Trophoblast cell (in vitro differentiated cells and primary cell): Measurements from ENCODE around the gene ALK.

ENCODE experiments used
- DNase-seq, 2 donors: peaks; one replicate each; pipeline ENCODE4 v3.0.0-alpha.2; 2016
- H2AFZ ChIP-seq: 2 replicates; pipeline ENCODE4 v1.6.1; 2013; ENCODE audit warnings: low read length, moderate library complexity, mild to moderate bottlenecking; ENCODE audit not compliant: insufficient read depth, poor library complexity
- H2AK5ac ChIP-seq: 2 replicates; pipeline ENCODE4 v1.6.1; 2013; ENCODE audit warnings: mild to moderate bottlenecking, low read length
- H2BK120ac ChIP-seq: 2 replicates; pipeline ENCODE4 v1.6.1; 2013; ENCODE audit warnings: low read length, mild to moderate bottlenecking, moderate library complexity; ENCODE audit not compliant: insufficient read depth, poor library complexity
- H2BK12ac ChIP-seq: 2 replicates; pipeline ENCODE4 v1.6.1; 2013; ENCODE audit warnings: mild to moderate bottlenecking, low read length, moderate library complexity
- H2BK5ac ChIP-seq: 2 replicates; pipeline ENCODE4 v1.6.1; 2013; ENCODE audit warnings: low read length, low read depth, moderate library complexity, mild to moderate bottlenecking; ENCODE audit not compliant: poor library complexity
- H3K14ac ChIP-seq: 2 replicates; pipeline ENCODE4 v1.6.1; 2013; ENCODE audit warnings: mild to moderate bottlenecking, low read length
- H3K18ac ChIP-seq: 2 replicates; pipeline ENCODE4 v1.6.1; 2013; ENCODE audit warnings: mild to moderate bottlenecking, low read length
- H3K23ac ChIP-seq: 2 replicates; pipeline ENCODE4 v1.6.1; 2013; ENCODE audit warnings: low read length
- H3K27ac ChIP-seq: 2 replicates; pipeline ENCODE4 v1.5.1; 2013; ENCODE audit warnings: low read depth, mild to moderate bottlenecking, inconsistent platforms, low read length, moderate library complexity
- H3K27me3 ChIP-seq: 2 replicates; pipeline ENCODE4 v1.6.1; 2013; ENCODE audit warnings: inconsistent platforms, mild to moderate bottlenecking, low read length, moderate library complexity; ENCODE audit not compliant: insufficient read depth
- H3K36me3 ChIP-seq, 2 experiments: 1 replicate in 1 of 2; 2 replicates in 1 of 2; pipeline ENCODE4 v1.6.1; 2013; ENCODE audit warnings: low read length in 2 of 2, mild to moderate bottlenecking in 2 of 2, moderate library complexity in 1 of 2; ENCODE audit not compliant: insufficient read depth in 2 of 2, control insufficient read depth in 1 of 2
- H3K4ac ChIP-seq: 2 replicates; pipeline ENCODE4 v1.6.1; 2013; ENCODE audit warnings: low read depth, mild to moderate bottlenecking, low read length, moderate library complexity
- H3K4me1 ChIP-seq, 2 experiments: 1 replicate in 1 of 2; 2 replicates in 1 of 2; pipeline ENCODE4 v1.6.1; 2013; ENCODE audit warnings: low read length in 2 of 2, mild to moderate bottlenecking in 2 of 2, moderate library complexity in 1 of 2; ENCODE audit not compliant: insufficient read depth in 2 of 2, control insufficient read depth in 1 of 2
- H3K4me2 ChIP-seq: 2 replicates; pipeline ENCODE4 v1.6.1; 2013; ENCODE audit warnings: inconsistent platforms, mild to moderate bottlenecking, low read length, moderate library complexity
- H3K4me3 ChIP-seq: 2 replicates; pipeline ENCODE4 v1.5.1; 2013; ENCODE audit warnings: mild to moderate bottlenecking, low read depth, low read length, inconsistent platforms
- H3K79me1 ChIP-seq: one replicate; pipeline ENCODE4 v1.6.1; 2013; ENCODE audit warnings: low read length
- H3K79me2 ChIP-seq: 2 replicates; pipeline ENCODE4 v1.6.1; 2013; ENCODE audit warnings: low read length, mild to moderate bottlenecking; ENCODE audit not compliant: control insufficient read depth, insufficient read depth, poor library complexity
- H3K9ac ChIP-seq: 2 replicates; pipeline ENCODE4 v1.6.1; 2013; ENCODE audit warnings: mild to moderate bottlenecking, low read length
- H3K9me3 ChIP-seq: 2 replicates; pipeline ENCODE4 v1.6.1; 2013; ENCODE audit warnings: low read depth, mild to moderate bottlenecking, control low read depth, inconsistent platforms, low read length; ENCODE audit not compliant: insufficient read depth
- H4K12ac ChIP-seq: 2 replicates; pipeline ENCODE4 v1.6.1; 2013; ENCODE audit warnings: low read depth, mild to moderate bottlenecking, low read length, moderate library complexity
- H4K8ac ChIP-seq: 2 replicates; pipeline ENCODE4 v1.6.1; 2013; ENCODE audit warnings: low read depth, mild to moderate bottlenecking, low read length, moderate library complexity
- H4K91ac ChIP-seq: one replicate; pipeline ENCODE4 v1.6.1; 2013; ENCODE audit warnings: low read depth, mild to moderate bottlenecking, low read length, moderate library complexity
- WGBS: extraction: QIAGEN DNeasy Blood & Tissue Kit; methylation state at CpG from one replicate; pipeline ENCODE4 v1.1.7; 2013; ENCODE audit warnings: missing lambda C conversion rate; ENCODE audit not compliant: insufficient read length, insufficient coverage; ENCODE audit errors: extremely low coverage; 5-methylcytosine and 5-hydroxymethylcytosine counted together

The ALK gene

GRCh38 chr2:29657674-29658073 is 263.7 kb downstream of the ALK start:
- H2BK5ac ChIP-seq: no peak overlapping the region
- H2AK5ac ChIP-seq: peak overlapping the region; percentile 35
- no peak overlapping the region for H4K12ac ChIP-seq
- H4K91ac ChIP-seq: peak overlapping the region; percentile 46
- no peak overlapping the region for H3K23ac ChIP-seq
- no peak overlapping the region for H4K8ac ChIP-seq
- H2AFZ ChIP-seq: no peak overlapping the region
- H3K36me3 ChIP-seq: no peaks in the 10 kb centered on the region
- H3K4me3 ChIP-seq: no peak overlapping the region
- H3K4me1 ChIP-seq: no peaks in the 10 kb centered on the region
- no peak overlapping the region for H3K9ac ChIP-seq
- no peak overlapping the region for H3K27ac ChIP-seq
- peaks cover 4% of the 10 kb centered on the region for H3K9me3 ChIP-seq
- DNase-seq: no peak
- no peak overlapping the region for H3K18ac ChIP-seq
- H3K79me2 ChIP-seq: no peaks in the 10 kb centered on the region
- H2BK120ac ChIP-seq: no peak overlapping the region
- H3K4ac ChIP-seq: no peak overlapping the region
- peak overlapping the region; percentile 57 for H2BK12ac ChIP-seq
- no CpG with 5 or more reads among the region's 4 CpGs for WGBS
- no peaks in the 10 kb centered on the region for H3K27me3 ChIP-seq
- H3K79me1 ChIP-seq: no peaks in the 10 kb centered on the region
- H3K4me2 ChIP-seq: no peak overlapping the region
- no peak overlapping the region for H3K14ac ChIP-seq

GRCh38 chr2:29655391-29656086 is 265.8 kb downstream of the ALK start:
- no peak overlapping the region for H3K4ac ChIP-seq
- H3K27me3 ChIP-seq: no peaks in the 10 kb centered on the region

DNA sequence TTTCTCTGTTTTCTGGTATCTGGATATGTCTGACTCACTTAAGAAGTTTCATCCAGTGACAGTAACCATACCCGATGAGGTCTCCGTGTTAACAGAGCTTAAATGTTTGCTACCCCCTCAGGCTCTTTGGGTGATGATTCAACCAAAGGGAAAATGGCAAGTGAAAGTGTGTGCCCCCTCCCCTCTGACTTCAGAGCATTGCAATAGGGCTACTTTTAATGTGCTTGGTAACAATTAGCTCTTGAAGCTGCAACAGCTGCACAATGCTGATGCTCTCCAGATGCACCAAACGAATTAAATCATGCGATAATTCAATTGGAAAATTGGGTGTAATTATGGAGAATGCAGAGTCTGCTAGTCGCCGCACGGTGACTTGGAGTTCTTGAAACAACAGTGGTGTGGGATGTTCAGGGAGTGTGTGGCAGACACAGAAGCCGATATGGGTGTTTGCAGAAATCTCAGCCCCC is 270.7 kb downstream of the ALK start:
- Histone ChIP-seq H3K9ac (no peak overlapping the region), H3K27me3 (no peaks in the 10 kb centered on the region), H2BK5ac (no peak overlapping the region), H2BK12ac (no peak overlapping the region), H3K4me3 (no peak overlapping the region), H2AFZ (no peak overlapping the region), H3K14ac (no peak overlapping the region), H3K79me1 (peaks cover 9% of the 10 kb centered on the region), H3K4me1 (peaks cover 0 to 7% of the 10 kb centered on the region in 2 experiments), H3K4ac (no peak overlapping the region), H3K36me3 (peaks cover 0 to 2% of the 10 kb centered on the region in 2 experiments), H3K4me2 (no peak overlapping the region), H4K91ac (no peak overlapping the region), H4K12ac (no peak overlapping the region), H3K18ac (no peak overlapping the region), H3K9me3 (no peaks in the 10 kb centered on the region), H2BK120ac (no peak overlapping the region), H3K79me2 (no peaks in the 10 kb centered on the region), H2AK5ac (no peak overlapping the region), H3K27ac (peak overlapping the region; percentile 63), H4K8ac (no peak overlapping the region), H3K23ac (no peak overlapping the region)
- no peak for DNase-seq
- no CpG with 5 or more reads among the region's 8 CpGs for WGBS

More at GRCh38 chr2:29655391-29656086, 265.8 kb downstream of the ALK start:
- H3K79me1 ChIP-seq: peaks cover 3% of the 10 kb centered on the region
- H3K9me3 ChIP-seq: peaks cover 4% of the 10 kb centered on the region
- H3K79me2 ChIP-seq: no peaks in the 10 kb centered on the region
- no peak for DNase-seq
- no peak overlapping the region for H3K23ac ChIP-seq
- H4K12ac ChIP-seq: no peak overlapping the region
- no peak overlapping the region for H3K9ac ChIP-seq
- H3K14ac ChIP-seq: no peak overlapping the region
- no peak overlapping the region for H3K4me2 ChIP-seq
- no peak overlapping the region for H3K27ac ChIP-seq
- peaks cover 0 to 4% of the 10 kb centered on the region in 2 experiments for H3K4me1 ChIP-seq
- H4K8ac ChIP-seq: no peak overlapping the region
- H2BK5ac ChIP-seq: no peak overlapping the region
- no peak overlapping the region for H2AFZ ChIP-seq
- H3K4me3 ChIP-seq: no peak overlapping the region
- no peaks in the 10 kb centered on the region for H3K36me3 ChIP-seq
- no peak overlapping the region for H2BK120ac ChIP-seq
- no peak overlapping the region for H4K91ac ChIP-seq
- H2BK12ac ChIP-seq: no peak overlapping the region
- no CpG with 5 or more reads among the region's 3 CpGs for WGBS
- no peak overlapping the region for H3K18ac ChIP-seq
- no peak overlapping the region for H2AK5ac ChIP-seq

- peak overlapping the region; percentile 55 for H4K91ac ChIP-seq
- H3K4me2 ChIP-seq: no peak overlapping the region
- peaks cover 3 to 9% of the 10 kb centered on the region in 2 experiments for H3K4me1 ChIP-seq
- no peak overlapping the region for H4K12ac ChIP-seq
- H3K18ac ChIP-seq: no peak overlapping the region
- H4K8ac ChIP-seq: no peak overlapping the region
- no peaks in the 10 kb centered on the region for H3K27me3 ChIP-seq
- peaks cover 0 to 2% of the 10 kb centered on the region in 2 experiments for H3K36me3 ChIP-seq
- H3K14ac ChIP-seq: no peak overlapping the region
- peaks cover 2% of the 10 kb centered on the region for H3K9me3 ChIP-seq
- no peak overlapping the region for H2AFZ ChIP-seq
- H3K23ac ChIP-seq: no peak overlapping the region
- peak in 1 of 2 donors; percentile 6 for DNase-seq
- no peak overlapping the region for H3K4me3 ChIP-seq
- H3K4ac ChIP-seq: no peak overlapping the region
- no CpG with 5 or more reads among the region's 1 CpG for WGBS
- H3K79me1 ChIP-seq: peaks cover 13% of the 10 kb centered on the region
- H3K9ac ChIP-seq: no peak overlapping the region
- H3K27ac ChIP-seq: no peak overlapping the region
- no peak overlapping the region for H2BK120ac ChIP-seq
- H2AK5ac ChIP-seq: no peak overlapping the region
- no peaks in the 10 kb centered on the region for H3K79me2 ChIP-seq
- H2BK12ac ChIP-seq: no peak overlapping the region
- H2BK5ac ChIP-seq: no peak overlapping the region
Observed at GRCh38 chr2:29644949-29645348, 276.4 kb downstream of the ALK start.
